AG09309 (cell line): ENCODE data around the gene PIGV.
"Not testable (repeated sequence)": the region's sequence is repeated elsewhere in the genome, so short reads cannot be mapped to it uniquely, and the experiment has no call there.

Source experiments
- DNase-seq: peaks from one replicate; pipeline ENCODE4 v3.0.0-alpha.2; 2010; ENCODE audit warnings: low read depth
- H3K4me3 ChIP-seq: 2 replicates; pipeline ENCODE4 v1.5.1; 2011; ENCODE audit warnings: mild to moderate bottlenecking, low read depth, low read length, moderate library complexity; ENCODE audit not compliant: control insufficient read depth
- TF ChIP-seq, protein P1 (sequence below): IDR thresholded peaks from 2 replicates; pipeline ENCODE4 v1.5.1; 2011; ENCODE audit warnings: mild to moderate bottlenecking, low read depth, low read length, inconsistent platforms; ENCODE audit not compliant: insufficient read depth, control insufficient read depth; ENCODE audit errors: missing control alignments

PIGV gene

DNA sequence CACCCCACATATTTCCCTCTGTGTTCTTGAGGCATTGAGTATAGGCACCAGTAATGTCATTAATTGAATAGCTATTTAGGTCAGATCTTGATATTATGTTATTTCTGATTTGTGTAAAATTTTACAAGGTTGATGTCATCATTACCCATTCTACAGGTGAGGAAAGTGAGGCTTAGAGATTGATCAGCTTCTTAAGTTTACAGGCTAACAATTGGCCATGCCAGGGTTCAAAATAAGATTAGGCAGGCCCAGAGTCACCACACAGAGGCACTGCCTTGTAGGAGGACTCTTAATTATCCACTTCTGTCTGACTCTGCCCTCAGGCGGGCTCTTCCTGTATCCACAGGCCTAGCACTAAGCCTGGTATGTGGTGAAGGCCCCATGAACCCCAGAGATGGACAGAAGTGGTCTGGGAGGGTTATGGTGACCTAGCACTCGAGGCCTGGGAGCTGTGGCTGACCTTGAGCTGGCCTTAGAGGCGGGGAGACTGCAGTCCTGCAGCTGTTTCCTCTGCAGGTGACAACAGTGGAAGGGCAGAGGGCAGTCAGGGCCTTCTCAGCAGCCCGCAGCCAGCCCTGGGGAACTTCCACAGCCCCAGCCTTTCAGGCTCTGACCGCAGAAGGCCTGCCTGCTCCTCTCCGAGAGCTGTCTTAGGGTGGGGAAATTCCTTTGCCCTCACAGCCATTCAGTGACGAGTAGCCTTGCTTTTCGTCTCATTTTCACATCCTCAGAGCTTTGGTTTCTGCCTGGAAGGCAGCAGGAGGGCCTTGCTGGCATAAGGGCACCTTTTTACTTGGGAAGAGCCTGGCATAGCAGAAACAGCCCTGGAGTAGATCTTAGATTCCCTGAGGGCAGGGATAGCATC lies 51.0 kb downstream of the PIGV start:
- DNase-seq: no peak
- TF ChIP-seq, protein P1, sequence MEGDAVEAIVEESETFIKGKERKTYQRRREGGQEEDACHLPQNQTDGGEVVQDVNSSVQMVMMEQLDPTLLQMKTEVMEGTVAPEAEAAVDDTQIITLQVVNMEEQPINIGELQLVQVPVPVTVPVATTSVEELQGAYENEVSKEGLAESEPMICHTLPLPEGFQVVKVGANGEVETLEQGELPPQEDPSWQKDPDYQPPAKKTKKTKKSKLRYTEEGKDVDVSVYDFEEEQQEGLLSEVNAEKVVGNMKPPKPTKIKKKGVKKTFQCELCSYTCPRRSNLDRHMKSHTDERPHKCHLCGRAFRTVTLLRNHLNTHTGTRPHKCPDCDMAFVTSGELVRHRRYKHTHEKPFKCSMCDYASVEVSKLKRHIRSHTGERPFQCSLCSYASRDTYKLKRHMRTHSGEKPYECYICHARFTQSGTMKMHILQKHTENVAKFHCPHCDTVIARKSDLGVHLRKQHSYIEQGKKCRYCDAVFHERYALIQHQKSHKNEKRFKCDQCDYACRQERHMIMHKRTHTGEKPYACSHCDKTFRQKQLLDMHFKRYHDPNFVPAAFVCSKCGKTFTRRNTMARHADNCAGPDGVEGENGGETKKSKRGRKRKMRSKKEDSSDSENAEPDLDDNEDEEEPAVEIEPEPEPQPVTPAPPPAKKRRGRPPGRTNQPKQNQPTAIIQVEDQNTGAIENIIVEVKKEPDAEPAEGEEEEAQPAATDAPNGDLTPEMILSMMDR: no peak
- no peak overlapping the region for H3K4me3 ChIP-seq

DNA sequence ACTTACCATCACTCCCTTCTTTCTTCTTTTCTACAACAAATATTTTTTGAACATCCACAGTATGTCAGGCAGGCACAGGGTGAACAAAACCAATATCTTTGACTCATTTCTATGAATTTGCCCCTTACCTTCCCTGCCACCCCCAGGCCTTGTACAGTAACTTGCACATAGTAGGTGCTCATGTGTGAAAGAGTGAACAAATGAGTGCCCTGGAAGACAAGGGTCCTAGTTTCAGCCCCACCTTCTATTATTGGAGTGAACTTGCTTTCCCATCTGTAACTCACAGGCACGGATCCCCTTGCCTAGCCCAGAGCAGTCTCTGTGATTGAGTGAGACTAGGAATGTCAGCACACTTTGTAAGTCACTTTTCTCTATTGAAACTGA lies 51.6 kb downstream of the PIGV start:
- H3K4me3 ChIP-seq: no peak overlapping the region
- TF ChIP-seq, protein P1: no peak

DNA sequence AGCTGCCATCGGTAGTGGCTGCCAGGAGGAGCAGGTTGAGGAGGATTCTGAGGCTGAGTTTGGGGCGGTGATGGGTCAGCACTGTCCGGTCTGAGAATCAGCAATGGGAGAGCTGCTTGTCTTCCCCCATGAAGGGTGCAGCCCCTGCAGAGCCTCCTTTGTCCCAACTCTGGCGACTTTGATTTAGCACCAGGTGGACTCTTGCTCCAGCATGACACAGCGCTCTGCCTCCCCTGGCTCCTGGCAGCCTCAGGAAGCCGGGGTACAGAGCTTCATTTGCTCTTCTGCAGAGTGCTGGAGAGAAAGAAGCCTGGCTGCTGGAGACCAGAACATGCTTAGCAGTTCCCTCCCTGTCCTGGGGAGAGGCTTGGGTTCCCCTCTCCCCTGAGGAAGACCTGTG lies 52.0 kb downstream of the PIGV start:
- H3K4me3 ChIP-seq: no peak overlapping the region
- DNase-seq: no peak
- TF ChIP-seq, protein P1: no peak

More for the DNA sequence above, 51.6 kb downstream of the PIGV start:
- no peak for DNase-seq

DNA sequence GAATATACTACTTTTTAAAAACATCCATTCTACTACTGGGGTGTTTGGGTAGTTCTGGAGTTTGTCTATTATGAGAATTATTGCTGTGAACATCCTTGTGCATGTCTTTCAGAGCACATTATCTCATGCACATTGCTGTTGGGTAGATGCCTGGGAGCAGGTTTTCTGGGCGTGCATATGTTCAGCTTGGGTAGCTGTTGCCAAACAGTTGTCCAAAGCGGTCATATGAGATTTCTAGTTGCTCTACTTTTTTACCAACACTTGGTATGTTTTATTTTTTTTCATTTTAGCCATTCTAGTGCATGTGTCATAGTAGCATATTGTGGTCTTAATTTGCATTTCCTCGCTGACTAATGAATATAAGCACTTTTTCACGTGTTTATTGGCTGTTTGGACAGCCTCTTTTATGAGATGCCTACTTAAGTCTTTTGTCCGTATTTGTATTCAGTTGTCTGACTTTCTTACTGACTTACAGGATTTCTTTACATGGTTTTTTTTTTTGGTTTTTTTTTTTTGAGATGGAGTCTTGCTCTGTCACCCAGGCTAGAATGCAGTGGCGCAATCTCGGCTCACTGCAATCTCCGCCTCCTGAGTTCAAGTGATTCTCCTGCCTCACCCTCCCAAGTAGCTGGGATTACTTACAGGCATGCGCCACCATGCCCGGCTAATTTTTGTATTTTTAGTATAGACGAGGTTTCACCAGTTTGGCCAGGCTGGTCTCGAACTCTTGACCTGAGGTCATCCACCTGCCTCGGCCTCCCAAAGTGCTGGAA lies 56.9 kb downstream of the PIGV start:
- TF ChIP-seq, protein P1: no peak
- DNase-seq: no peak
- H3K4me3 ChIP-seq: no peak overlapping the region

DNA sequence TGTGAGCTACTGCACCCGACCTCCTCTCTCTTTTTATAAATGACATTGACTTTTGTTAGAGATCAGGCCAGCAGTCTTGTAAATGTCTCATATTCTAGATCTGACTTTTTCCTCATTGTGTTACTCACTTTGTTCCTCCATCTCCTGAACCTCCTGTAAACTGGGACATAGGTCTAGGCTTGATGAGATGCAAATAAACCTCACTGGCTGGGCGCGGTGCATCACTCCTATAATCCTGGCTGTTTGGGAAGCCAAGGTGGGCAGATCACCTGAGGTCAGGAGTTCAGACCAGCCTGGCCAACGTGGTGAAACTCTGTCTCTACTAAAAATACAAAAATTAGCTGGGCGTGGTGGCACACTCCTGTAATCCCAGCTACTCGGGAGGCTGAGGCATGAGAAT lies 60.1 kb downstream of the PIGV start:
- not testable (repeated sequence) for DNase-seq, H3K4me3 ChIP-seq
